Heart left ventricle (tissue), 16 donors: ENCODE results near the gene NELFB. TPM values are rescaled to one million over a fixed set of nuclear protein-coding genes. Genes with fewer than 3 reads are reported as not detected.

Source experiments
- ATAC-seq, 4 donors: fragments of 200-7000 bp; cut with Tn5 transposase; one replicate each; pipeline ENCODE4 v1.9.1; 2020 to 2022; ENCODE audit warnings: moderate library complexity in 4 of 4, mild to moderate bottlenecking in 3 of 4, moderate number of reproducible peaks in 1 of 4
- DNase-seq, 5 donors: peaks; one replicate each; pipeline ENCODE4 v3.0.0-alpha.2; 2020
- H3K27ac ChIP-seq, 12 donors: fragments of 200-600 bp; sonication (generic) in 4 of 12; one replicate each; pipeline versions ENCODE4 v1.5.0 to v1.8.0; 2016 to 2022; ENCODE audit warnings: mild to moderate bottlenecking in 2 of 12
- H3K27me3 ChIP-seq, 9 donors: fragments of 200-600 bp; sonication (generic) in 2 of 9; one replicate each; pipeline versions ENCODE4 v1.5.1 to v1.8.0; 2016 to 2022; ENCODE audit warnings: mild to moderate bottlenecking in 3 of 9
- H3K36me3 ChIP-seq, 9 donors: fragments of 200-600 bp; sonication (generic) in 2 of 9; one replicate each; pipeline versions ENCODE4 v1.5.0 to v1.8.0; 2018 to 2022; ENCODE audit warnings: mild to moderate bottlenecking in 2 of 9
- H3K4me1 ChIP-seq, 12 donors: fragments of 200-600 bp; sonication (generic) in 4 of 12; one replicate each; pipeline versions ENCODE4 v1.5.0 to v1.8.0; 2016 to 2022; ENCODE audit warnings: mild to moderate bottlenecking in 3 of 12
- H3K4me3 ChIP-seq, 12 donors: fragments of 200-600 bp; sonication (generic) in 4 of 12; one replicate each; pipeline versions ENCODE4 v1.5.0 to v1.8.0; 2017 to 2022; ENCODE audit warnings: mild to moderate bottlenecking in 9 of 12, moderate library complexity in 4 of 12
- H3K9me3 ChIP-seq, 12 donors: fragments of 200-600 bp; sonication (generic) in 4 of 12; one replicate each; pipeline versions ENCODE4 v1.5.0 to v1.8.0; 2016 to 2022; ENCODE audit warnings: mild to moderate bottlenecking in 1 of 12
- CTCF ChIP-seq, 12 donors: fragments of 200-600 bp; sonication (generic) in 4 of 12; IDR thresholded peaks; one replicate each; pipeline versions ENCODE4 v1.5.0 to v1.8.0; 2018 to 2022; ENCODE audit warnings: antibody characterized with exemption in 12 of 12, mild to moderate bottlenecking in 5 of 12
- POLR2A ChIP-seq, 2 donors: fragments of 450-650 bp; IDR thresholded peaks; one replicate each; pipeline ENCODE4 v1.6.1; 2017; ENCODE audit warnings: antibody characterized with exemption in 2 of 2, mild to moderate bottlenecking in 2 of 2, moderate library complexity in 2 of 2
- WGBS, 4 donors: extraction: QIAGEN DNeasy Blood & Tissue Kit in 2 of 4; methylation state at CpG; one replicate each; pipeline versions ENCODE4 v1.1.5 to v1.1.7; 2013 to 2018; 5-methylcytosine and 5-hydroxymethylcytosine counted together
- intact Hi-C, 10 donors: fragments of 100-400 bp; cut with DNase I; formaldehyde crosslinking; loops; one replicate each; pipeline versions ENCODE4 v1.11.1 to v1.14.2; 2022
- polyA plus RNA-seq, 2 donors: library from polyadenylated mRNA; stranded (reverse); fragments of 200-250 nt; gene quantifications; one replicate each; pipeline ENCODE4 v1.2.3, GENCODE V29; 2013
- total RNA-seq, 9 donors: library from RNA; depleted of rRNA in 2 of 9; stranded (reverse); fragments of >200 nt in 2 of 9; fragmentation: NEBNext Ultra II Directional in 3 of 9; extraction: Animal tissue kit (Norgen Biotek cat#: 25700) in 3 of 9; gene quantifications; one replicate each; pipeline versions ENCODE4 v1.1.0 to v1.2.4, GENCODE V29; 2016 to 2023
- donor health status: ischemic (EF 13 %, LVEDD 7.1; RV severe dilation, severe dysfunction).
- donor health status: healthy with polysubstance abuse.
- donor health status: DM: no; HTN: yes; CAD: no.
- donor health status: DM: no; HTN: no; CAD: no.
- donor health status: ischemic (EF 25% LVEDD 6.9; RV normal size, moderate dysfunction).
- donor health status: ischemic (EF 25% LVEDD 5.7; RV mildly dilated, moderate dysfunction).
- donor health status: healthy.
- donor health status: DM: yes; HTN: yes; CAD: no.
- donor health status: ischemic (EF 35%, LVEDD 5.7; RV mildly dilated, moderate dysfunction).
- donor health status: nonischemic (EF 11% LVEDD 7.7; RV severe dilation, severe dysfunction).
- donor health status: DM: yes; HTN: yes; CAD: no.
- donor health status: PGD.
- donor health status: ischemic (EF 29% LVEDD 5.4; RV normal size, mild dysfunction).
- donor health status: nonischemic (EF 23%, LVEDD 6.1; RV moderate dilation, normal function).

The NELFB gene
- total and polyA plus RNA-seq, 11 donors, result 31.4 to 77.8 (median 38.1) TPM

GRCh38 chr9:137319739-137320551 is 64.8 kb downstream of the NELFB start:
- no peaks in the 10 kb centered on the region for H3K9me3 ChIP-seq
- H3K27me3 ChIP-seq, result peaks cover 0 to 21% (median 6%) of the 10 kb centered on the region in 9 donors
- no peak overlapping the region for H3K4me3 ChIP-seq
- DNase-seq (peak in 3 of 5 donors; percentile 21 to 38 (median 23)), ATAC-seq (no peak)
- H3K27ac ChIP-seq, result peak overlapping the region in 10 of 12 donors; percentile 5 to 97 (median 76)
- TF ChIP-seq POLR2A (IDR thresholded peaks at IDR 0.05) (no peak), CTCF (IDR thresholded peaks at IDR 0.05) (no peak)
- H3K36me3 ChIP-seq, result no peaks in the 10 kb centered on the region
- WGBS, 4 donors, result 89 to 97% (median 90%) methylated on average over 17 to 22 of the region's 22 CpGs
- intact Hi-C loops, result loop anchor here in 2 of 10 donors (2.0 to 5.0 kb wide), 2 partner anchors 17 to 72 kb away; partner anchors contain the start of gene NRARP (in 1 of the 2)
- peaks cover 3 to 71% (median 43%) of the 10 kb centered on the region in 12 donors for H3K4me1 ChIP-seq

GRCh38 chr9:137320555-137321384 is 65.6 kb downstream of the NELFB start:
- TF ChIP-seq POLR2A (IDR thresholded peaks at IDR 0.05), result no peak
- no peak for TF ChIP-seq CTCF (IDR thresholded peaks at IDR 0.05)

GRCh38 chr9:137321726-137322361 is 66.7 kb downstream of the NELFB start:
- no peak for ATAC-seq
- intact Hi-C loops, result no loop called here
- peaks cover 3 to 52% (median 28%) of the 10 kb centered on the region in 12 donors for H3K4me1 ChIP-seq

More at GRCh38 chr9:137320555-137321384, 65.6 kb downstream of the NELFB start:
- Histone ChIP-seq H3K4me3 (peak overlapping the region in 1 of 12 donors; percentile 1), H3K27me3 (peaks cover 0 to 14% (median 6%) of the 10 kb centered on the region in 9 donors), H3K36me3 (no peaks in the 10 kb centered on the region), H3K4me1 (peaks cover 3 to 63% (median 35%) of the 10 kb centered on the region in 12 donors), H3K9me3 (no peaks in the 10 kb centered on the region), H3K27ac (peak overlapping the region in 10 of 12 donors; percentile 11 to 93 (median 62))
- intact Hi-C loops, result no loop called here
- ATAC-seq (peak in 2 of 4 donors; percentile 3 to 56), DNase-seq (peak; percentile 37 to 67 (median 45))
- WGBS, 4 donors, result 41 to 57% (median 49%) methylated on average over 14 to 24 of the region's 24 CpGs

More at GRCh38 chr9:137321726-137322361, 66.7 kb downstream of the NELFB start:
- Histone ChIP-seq H3K27ac (peak overlapping the region in 1 of 12 donors; percentile 71), H3K27me3 (peaks cover 0 to 3% (median 1%) of the 10 kb centered on the region in 9 donors), H3K9me3 (no peaks in the 10 kb centered on the region), H3K36me3 (no peaks in the 10 kb centered on the region), H3K4me3 (no peak overlapping the region)
- peak in 1 of 5 donors; percentile 12 for DNase-seq
- WGBS, 4 donors, result 85 to 89% (median 88%) methylated on average over 6 to 22 of the region's 22 CpGs
- TF ChIP-seq POLR2A (IDR thresholded peaks at IDR 0.05) (no peak), CTCF (IDR thresholded peaks at IDR 0.05) (no peak)

Other genes with a start within 250 kb of the NELFB start
- 10 to 100 TPM; 19.1 to 44.3 (median 33.4) TPM for gene ABCA2, start 227.1 kb upstream of the NELFB start, total RNA-seq
- 10 to 100 TPM; 13.1 to 30.6 TPM for gene ABCA2, start 227.1 kb upstream of the NELFB start, polyA plus RNA-seq
- gene FUT7, start 223.2 kb upstream of the NELFB start, total RNA-seq, result under 1 TPM in 2 of 9 donors, not detected in 7; 0.15 to 0.48 TPM
- gene FUT7, start 223.2 kb upstream of the NELFB start, polyA plus RNA-seq, result under 1 TPM in 1 of 2 donors, not detected in 1; 0.17 TPM
- gene NPDC1, start 209.2 kb upstream of the NELFB start, total RNA-seq, result 100 to 1,000 TPM in 1 of 9 donors, 10 to 100 TPM in 8; 45.1 to 114 (median 55.1) TPM
- 10 to 100 TPM; 38.4 to 71.7 TPM for gene NPDC1, start 209.2 kb upstream of the NELFB start, polyA plus RNA-seq
- gene ENTPD2, start 201.3 kb upstream of the NELFB start, total RNA-seq, result 1 to 10 TPM in 8 of 9 donors, under 1 TPM in 1; 0.85 to 2.9 (median 1.2) TPM
- 1 to 10 TPM in 1 of 2 donors, under 1 TPM in 1; 0.50 to 1.2 TPM for gene ENTPD2, start 201.3 kb upstream of the NELFB start, polyA plus RNA-seq
- gene SAPCD2, start 184.8 kb upstream of the NELFB start, total RNA-seq, result 1 to 10 TPM in 1 of 9 donors, under 1 TPM in 8; 0.09 to 2.0 (median 0.20) TPM
- gene SAPCD2, start 184.8 kb upstream of the NELFB start, polyA plus RNA-seq, result under 1 TPM; 0.15 to 0.22 TPM
- 10 to 100 TPM in 4 of 9 donors, 1 to 10 TPM in 5; 5.9 to 15.1 (median 9.4) TPM for gene UAP1L1, start 177.8 kb upstream of the NELFB start, total RNA-seq
- 10 to 100 TPM in 1 of 2 donors, 1 to 10 TPM in 1; 3.9 to 12.4 TPM for gene UAP1L1, start 177.8 kb upstream of the NELFB start, polyA plus RNA-seq
- gene MAN1B1, start 168.3 kb upstream of the NELFB start, total RNA-seq, result 10 to 100 TPM; 17.6 to 40.6 (median 21.7) TPM
- gene MAN1B1, start 168.3 kb upstream of the NELFB start, polyA plus RNA-seq, result 10 to 100 TPM; 26.7 to 29.5 TPM
- gene DPP7, start 140.6 kb upstream of the NELFB start, total RNA-seq, result 100 to 1,000 TPM in 8 of 9 donors, 10 to 100 TPM in 1; 96.6 to 137 (median 119) TPM
- 100 to 1,000 TPM; 112 to 260 TPM for gene DPP7, start 140.6 kb upstream of the NELFB start, polyA plus RNA-seq
- gene GRIN1, start 116.2 kb upstream of the NELFB start, total RNA-seq, result not detected
- gene GRIN1, start 116.2 kb upstream of the NELFB start, polyA plus RNA-seq, result under 1 TPM in 1 of 2 donors, not detected in 1; 0.10 TPM
- not detected for gene LRRC26, start 85.3 kb upstream of the NELFB start, total RNA-seq
- gene LRRC26, start 85.3 kb upstream of the NELFB start, polyA plus RNA-seq, result not detected
- gene TMEM210, start 83.3 kb upstream of the NELFB start, total RNA-seq, result not detected
- not detected for gene TMEM210, start 83.3 kb upstream of the NELFB start, polyA plus RNA-seq
- gene ANAPC2, start 66.8 kb upstream of the NELFB start, total RNA-seq, result 10 to 100 TPM; 14.3 to 35.9 (median 28.9) TPM
- gene ANAPC2, start 66.8 kb upstream of the NELFB start, polyA plus RNA-seq, result 10 to 100 TPM; 26.6 to 33.4 TPM
- 100 to 1,000 TPM in 2 of 9 donors, 10 to 100 TPM in 7; 46.0 to 123 (median 59.9) TPM for gene SSNA1, start 66.7 kb upstream of the NELFB start, total RNA-seq
- 100 to 1,000 TPM; 120 to 161 TPM for gene SSNA1, start 66.7 kb upstream of the NELFB start, polyA plus RNA-seq
- 10 to 100 TPM; 11.5 to 18.0 (median 16.6) TPM for gene TPRN, start 54.6 kb upstream of the NELFB start, total RNA-seq
- gene TPRN, start 54.6 kb upstream of the NELFB start, polyA plus RNA-seq, result 10 to 100 TPM; 12.5 to 16.7 TPM
- gene TMEM203, start 49.7 kb upstream of the NELFB start, total RNA-seq, result 10 to 100 TPM; 30.8 to 43.7 (median 39.9) TPM
- gene TMEM203, start 49.7 kb upstream of the NELFB start, polyA plus RNA-seq, result 10 to 100 TPM; 49.8 to 52.0 TPM
- gene NDOR1, start 49.6 kb upstream of the NELFB start, total RNA-seq, result 1 to 10 TPM; 4.5 to 9.6 (median 6.1) TPM
- 1 to 10 TPM; 6.2 to 9.2 TPM for gene NDOR1, start 49.6 kb upstream of the NELFB start, polyA plus RNA-seq
- gene RNF208, start 33.1 kb upstream of the NELFB start, total RNA-seq, result 10 to 100 TPM in 7 of 9 donors, 1 to 10 TPM in 2; 6.9 to 34.1 (median 22.5) TPM
- gene RNF208, start 33.1 kb upstream of the NELFB start, polyA plus RNA-seq, result 10 to 100 TPM in 1 of 2 donors, 1 to 10 TPM in 1; 9.3 to 72.7 TPM
- under 1 TPM in 6 of 9 donors, not detected in 3; 0.22 to 0.61 (median 0.29) TPM for gene CYSRT1, start 30.2 kb upstream of the NELFB start, total RNA-seq
- under 1 TPM; 0.14 to 0.27 TPM for gene CYSRT1, start 30.2 kb upstream of the NELFB start, polyA plus RNA-seq
- gene RNF224, start 27.8 kb upstream of the NELFB start, total RNA-seq, result not detected
- gene RNF224, start 27.8 kb upstream of the NELFB start, polyA plus RNA-seq, result not detected
- not detected for gene SLC34A3, start 24.4 kb upstream of the NELFB start, total RNA-seq
- not detected for gene SLC34A3, start 24.4 kb upstream of the NELFB start, polyA plus RNA-seq
- gene TUBB4B, start 14.0 kb upstream of the NELFB start, total RNA-seq, result 100 to 1,000 TPM; 244 to 769 (median 456) TPM
- gene TUBB4B, start 14.0 kb upstream of the NELFB start, polyA plus RNA-seq, result 100 to 1,000 TPM; 705 to 900 TPM
- under 1 TPM in 2 of 9 donors, not detected in 7; 0.23 to 0.31 TPM for gene STPG3, start 4.0 kb upstream of the NELFB start, total RNA-seq
- under 1 TPM in 1 of 2 donors, not detected in 1; 0.61 TPM for gene STPG3, start 4.0 kb upstream of the NELFB start, polyA plus RNA-seq
- gene TOR4A, start 22.4 kb downstream of the NELFB start, total RNA-seq, result 10 to 100 TPM; 14.0 to 46.4 (median 18.5) TPM
- gene TOR4A, start 22.4 kb downstream of the NELFB start, polyA plus RNA-seq, result 10 to 100 TPM in 1 of 2 donors, 1 to 10 TPM in 1; 6.6 to 16.3 TPM
- gene NRARP, start 46.9 kb downstream of the NELFB start, total RNA-seq, result 10 to 100 TPM in 5 of 9 donors, 1 to 10 TPM in 4; 6.4 to 15.8 (median 10.3) TPM
- 1 to 10 TPM; 1.6 to 4.2 TPM for gene NRARP, start 46.9 kb downstream of the NELFB start, polyA plus RNA-seq
- gene EXD3, start 167.8 kb downstream of the NELFB start, total RNA-seq, result 10 to 100 TPM in 2 of 9 donors, 1 to 10 TPM in 7; 4.1 to 12.9 (median 8.6) TPM
- 10 to 100 TPM in 1 of 2 donors, 1 to 10 TPM in 1; 5.6 to 15.2 TPM for gene EXD3, start 167.8 kb downstream of the NELFB start, polyA plus RNA-seq
- gene NOXA1, start 168.1 kb downstream of the NELFB start, total RNA-seq, result 1 to 10 TPM in 8 of 9 donors, under 1 TPM in 1; 0.81 to 5.5 (median 2.7) TPM
- gene NOXA1, start 168.1 kb downstream of the NELFB start, polyA plus RNA-seq, result 1 to 10 TPM in 1 of 2 donors, under 1 TPM in 1; 0.44 to 4.1 TPM
- not detected for gene ENTPD8, start 186.0 kb downstream of the NELFB start, total RNA-seq
- gene ENTPD8, start 186.0 kb downstream of the NELFB start, polyA plus RNA-seq, result not detected
- gene NSMF, start 204.0 kb downstream of the NELFB start, total RNA-seq, result 10 to 100 TPM in 8 of 9 donors, 1 to 10 TPM in 1; 7.5 to 21.0 (median 12.6) TPM
- 10 to 100 TPM; 17.3 to 22.1 TPM for gene NSMF, start 204.0 kb downstream of the NELFB start, polyA plus RNA-seq